LNCaP clone FGC (cell line): ENCODE results near the gene SRXN1.

Experiments
- DNase-seq: peaks from one replicate; pipeline ENCODE4 v3.0.0-alpha.2; 2011; ENCODE audit warnings: low read depth
- H3K4me3 ChIP-seq: 2 replicates; pipeline ENCODE4 v1.5.1; 2011; ENCODE audit warnings: mild to moderate bottlenecking, low read depth, low read length, control low read depth
- TF ChIP-seq, protein P1 (sequence below): IDR thresholded peaks from 2 replicates; pipeline ENCODE4 v1.5.1; 2012; ENCODE audit warnings: mild to moderate bottlenecking; ENCODE audit not compliant: control insufficient read depth, insufficient read depth; ENCODE audit errors: extremely low read depth

Gene SRXN1

DNA sequence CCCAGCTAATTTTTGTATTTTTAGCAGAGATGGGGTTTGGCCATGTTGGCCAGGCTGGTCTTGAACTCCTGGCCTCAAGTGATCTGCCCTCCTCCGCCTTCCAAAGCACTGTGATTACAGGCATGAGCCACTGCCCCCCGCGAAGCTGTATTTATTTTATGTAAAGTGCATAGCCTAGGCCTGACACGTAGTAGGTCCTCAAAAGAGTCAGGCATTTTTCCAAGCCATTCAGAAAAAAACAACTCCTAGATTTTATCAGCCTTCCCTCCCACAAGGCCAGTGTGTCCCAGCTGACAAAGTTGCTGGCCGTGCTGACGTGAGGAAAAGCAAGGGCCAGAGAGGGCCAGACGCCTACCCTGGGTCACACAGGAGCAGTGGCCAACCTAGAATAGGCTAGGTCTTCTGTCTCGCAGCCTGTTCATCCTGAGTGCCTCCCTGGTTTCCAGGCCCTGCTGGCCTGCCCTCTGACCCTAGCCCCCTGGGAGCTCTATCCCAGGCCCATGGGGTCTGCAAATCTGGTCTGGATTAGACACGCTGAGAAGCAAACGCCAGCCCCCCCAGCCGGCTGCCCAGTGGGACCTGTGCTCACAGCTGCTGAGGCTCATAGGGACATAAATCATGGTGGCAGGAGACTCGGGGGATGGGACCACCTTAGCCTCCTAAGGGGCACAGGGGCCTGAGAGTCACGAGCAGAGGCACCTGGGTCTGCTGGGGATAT lies 54.7 kb downstream of the SRXN1 start:
- no peak overlapping the region for H3K4me3 ChIP-seq
- TF ChIP-seq, protein P1, sequence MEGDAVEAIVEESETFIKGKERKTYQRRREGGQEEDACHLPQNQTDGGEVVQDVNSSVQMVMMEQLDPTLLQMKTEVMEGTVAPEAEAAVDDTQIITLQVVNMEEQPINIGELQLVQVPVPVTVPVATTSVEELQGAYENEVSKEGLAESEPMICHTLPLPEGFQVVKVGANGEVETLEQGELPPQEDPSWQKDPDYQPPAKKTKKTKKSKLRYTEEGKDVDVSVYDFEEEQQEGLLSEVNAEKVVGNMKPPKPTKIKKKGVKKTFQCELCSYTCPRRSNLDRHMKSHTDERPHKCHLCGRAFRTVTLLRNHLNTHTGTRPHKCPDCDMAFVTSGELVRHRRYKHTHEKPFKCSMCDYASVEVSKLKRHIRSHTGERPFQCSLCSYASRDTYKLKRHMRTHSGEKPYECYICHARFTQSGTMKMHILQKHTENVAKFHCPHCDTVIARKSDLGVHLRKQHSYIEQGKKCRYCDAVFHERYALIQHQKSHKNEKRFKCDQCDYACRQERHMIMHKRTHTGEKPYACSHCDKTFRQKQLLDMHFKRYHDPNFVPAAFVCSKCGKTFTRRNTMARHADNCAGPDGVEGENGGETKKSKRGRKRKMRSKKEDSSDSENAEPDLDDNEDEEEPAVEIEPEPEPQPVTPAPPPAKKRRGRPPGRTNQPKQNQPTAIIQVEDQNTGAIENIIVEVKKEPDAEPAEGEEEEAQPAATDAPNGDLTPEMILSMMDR = no peak
- DNase-seq = no peak

DNA sequence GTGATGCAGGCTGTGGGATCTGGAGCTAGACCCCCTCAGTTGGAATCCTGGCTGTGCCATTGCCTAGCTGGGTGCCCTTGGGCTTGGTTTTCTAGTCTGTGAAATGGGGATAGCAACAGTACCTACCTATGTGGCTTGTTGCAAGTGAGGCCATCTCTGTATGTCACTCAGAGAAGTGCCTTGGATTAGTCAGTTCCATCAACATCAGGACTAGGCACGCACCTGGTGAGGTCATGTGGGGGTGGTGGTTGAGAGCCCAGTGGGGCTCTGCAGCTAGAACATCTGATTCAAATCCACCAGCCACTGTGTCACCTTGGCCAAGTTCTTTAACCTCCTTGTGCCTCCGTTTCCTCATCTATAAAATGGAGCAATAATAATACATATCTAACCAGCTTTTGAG lies 55.4 kb downstream of the SRXN1 start:
- TF ChIP-seq, protein P1 = no peak
- DNase-seq = no peak
- no peak overlapping the region for H3K4me3 ChIP-seq
